ENCODE data around the gene PRKG1.

- TF ChIP-seq CTCF (conservative IDR thresholded peaks at IDR 0.05; ENCODE audit: low read depth, low read length): no peak
- no peak for TF ChIP-seq EZH2 (IDR thresholded peaks at IDR 0.05; ENCODE audit: low read length, unreplicated experiment)
- TF ChIP-seq EZH2phosphoT487 (IDR thresholded peaks at IDR 0.05; ENCODE audit: borderline replicate concordance, low read length): no peak
Measured at GRCh38 chr10:52063159-52063558, 988.9 kb downstream of the PRKG1 start.
